ENCODE results near the gene LAMTOR3.

The LAMTOR3 gene

GRCh38 chr4:99861120-99861905 is 32.9 kb downstream of the LAMTOR3 start:
- peak; percentile 23 for DNase-seq (ENCODE audit: low spot score)

- no peak for DNase-seq (ENCODE audit: low spot score)
Observed at GRCh38 chr4:99860521-99860920, 33.7 kb downstream of the LAMTOR3 start.

- DNase-seq (ENCODE audit: low spot score) = no peak
Observed at GRCh38 chr4:99859618-99860017, 34.6 kb downstream of the LAMTOR3 start.

GRCh38 chr4:99857307-99857706 is 36.9 kb downstream of the LAMTOR3 start:
- DNase-seq (ENCODE audit: low spot score) = no peak

- DNase-seq (ENCODE audit: low spot score) = peak; percentile 63
Observed at GRCh38 chr4:99856166-99856565, 38.1 kb downstream of the LAMTOR3 start.

- DNase-seq (ENCODE audit: low spot score) = no peak
Observed at GRCh38 chr4:99855678-99856077, 38.5 kb downstream of the LAMTOR3 start.

- DNase-seq (ENCODE audit: low spot score) = no peak
Observed at GRCh38 chr4:99853999-99854398, 40.2 kb downstream of the LAMTOR3 start.

GRCh38 chr4:99853190-99853589 is 41.0 kb downstream of the LAMTOR3 start:
- no peak for DNase-seq (ENCODE audit: low spot score)

GRCh38 chr4:99852199-99852749 is 42.0 kb downstream of the LAMTOR3 start:
- no peak for DNase-seq (ENCODE audit: low spot score)

GRCh38 chr4:99848591-99849001 is 45.6 kb downstream of the LAMTOR3 start:
- no peak for DNase-seq (ENCODE audit: low spot score)

- no peak for DNase-seq (ENCODE audit: low spot score)
Observed at GRCh38 chr4:99847362-99847976, 46.8 kb downstream of the LAMTOR3 start.

- DNase-seq (ENCODE audit: low spot score) = no peak
Observed at GRCh38 chr4:99846891-99847290, 47.3 kb downstream of the LAMTOR3 start.

GRCh38 chr4:99845708-99846469 is 48.3 kb downstream of the LAMTOR3 start:
- no peak for DNase-seq (ENCODE audit: low spot score)

- no peak for DNase-seq (ENCODE audit: low spot score)
Observed at GRCh38 chr4:99845179-99845578, 49.0 kb downstream of the LAMTOR3 start.

- DNase-seq (ENCODE audit: low spot score) = no peak
Observed at GRCh38 chr4:99844048-99844447, 50.2 kb downstream of the LAMTOR3 start.

- no peak for DNase-seq (ENCODE audit: low spot score)
Observed at GRCh38 chr4:99843413-99843812, 50.8 kb downstream of the LAMTOR3 start.

- no peak for DNase-seq (ENCODE audit: low spot score)
Observed at GRCh38 chr4:99841129-99841528, 53.1 kb downstream of the LAMTOR3 start.

GRCh38 chr4:99838927-99839326 is 55.3 kb downstream of the LAMTOR3 start:
- no peak for DNase-seq (ENCODE audit: low spot score)

GRCh38 chr4:99835942-99836341 is 58.3 kb downstream of the LAMTOR3 start:
- DNase-seq (ENCODE audit: low spot score) = no peak

- DNase-seq (ENCODE audit: low spot score) = no peak
Observed at GRCh38 chr4:99834569-99834968, 59.7 kb downstream of the LAMTOR3 start.

GRCh38 chr4:99833756-99834155 is 60.5 kb downstream of the LAMTOR3 start:
- DNase-seq (ENCODE audit: low spot score) = peak; percentile 55

- DNase-seq (ENCODE audit: low spot score) = no peak
Observed at GRCh38 chr4:99832758-99833157, 61.5 kb downstream of the LAMTOR3 start.

- peak; percentile 43 for DNase-seq (ENCODE audit: low spot score)
Observed at GRCh38 chr4:99832321-99832720, 61.9 kb downstream of the LAMTOR3 start.

Measured in kidney tubule cell (primary cell).